Mucosa of descending colon (tissue), 3 donors: ENCODE data around the gene GZF1. TPM values are rescaled to one million over a fixed set of nuclear protein-coding genes. Genes with fewer than 3 reads are reported as not detected.
A peak's percentile ranks its signal among the peaks of the same experiment; 100 is the strongest.

Source experiments
- ATAC-seq: fragments of 200-7000 bp; cut with Tn5 transposase; one replicate; pipeline ENCODE4 v1.9.1; 2020; ENCODE audit warnings: mild to moderate bottlenecking, moderate library complexity
- DNase-seq, 3 donors: peaks; one replicate each; pipeline ENCODE4 v3.0.0-alpha.2; 2020
- H3K36me3 ChIP-seq: fragments of 200-600 bp; one replicate; pipeline ENCODE4 v1.8.0; 2021; ENCODE audit warnings: low read depth, mild to moderate bottlenecking
- H3K4me1 ChIP-seq: fragments of 200-600 bp; one replicate; pipeline ENCODE4 v1.8.0; 2021; ENCODE audit warnings: low read depth, mild to moderate bottlenecking
- H3K4me3 ChIP-seq: fragments of 200-600 bp; one replicate; pipeline ENCODE4 v1.8.0; 2021; ENCODE audit warnings: mild to moderate bottlenecking
- H3K9me3 ChIP-seq: fragments of 200-600 bp; one replicate; pipeline ENCODE4 v1.8.0; 2021; ENCODE audit warnings: mild to moderate bottlenecking
- intact Hi-C, 2 donors: fragments of 100-400 bp; cut with DNase I in 1 of 2; cut with micrococcal nuclease in 1 of 2; formaldehyde crosslinking; loops; one replicate each; pipeline versions ENCODE4 v1.11.0 to v1.11.1; 2022; cut with DNase I, micrococcal nuclease
- total RNA-seq, 3 donors: library from RNA; stranded (reverse); fragmentation: NEBNext Ultra II Directional in 2 of 3; extraction: Animal tissue kit (Norgen Biotek cat#: 25700) in 2 of 3; gene quantifications; one replicate each; pipeline versions ENCODE4 v1.2.1 to v1.2.4, GENCODE V29; 2021 to 2023
- TF ChIP-seq, protein P1 (sequence below): fragments of 200-600 bp; IDR thresholded peaks from one replicate; pipeline ENCODE4 v1.8.0; 2022; ENCODE audit warnings: antibody characterized with exemption, mild to moderate bottlenecking
- donor health status: DM: no; HTN: no; CAD: no; lungs with moderate emphysema.
- donor health status: DM: no; HTN: no; CAD: no.
- donor health status: DM: no; HTN: yes; CAD: no.

GZF1 gene
- total RNA-seq, 3 donors from 2014 or later = 5.8 to 16.2 (median 9.3) TPM

DNA sequence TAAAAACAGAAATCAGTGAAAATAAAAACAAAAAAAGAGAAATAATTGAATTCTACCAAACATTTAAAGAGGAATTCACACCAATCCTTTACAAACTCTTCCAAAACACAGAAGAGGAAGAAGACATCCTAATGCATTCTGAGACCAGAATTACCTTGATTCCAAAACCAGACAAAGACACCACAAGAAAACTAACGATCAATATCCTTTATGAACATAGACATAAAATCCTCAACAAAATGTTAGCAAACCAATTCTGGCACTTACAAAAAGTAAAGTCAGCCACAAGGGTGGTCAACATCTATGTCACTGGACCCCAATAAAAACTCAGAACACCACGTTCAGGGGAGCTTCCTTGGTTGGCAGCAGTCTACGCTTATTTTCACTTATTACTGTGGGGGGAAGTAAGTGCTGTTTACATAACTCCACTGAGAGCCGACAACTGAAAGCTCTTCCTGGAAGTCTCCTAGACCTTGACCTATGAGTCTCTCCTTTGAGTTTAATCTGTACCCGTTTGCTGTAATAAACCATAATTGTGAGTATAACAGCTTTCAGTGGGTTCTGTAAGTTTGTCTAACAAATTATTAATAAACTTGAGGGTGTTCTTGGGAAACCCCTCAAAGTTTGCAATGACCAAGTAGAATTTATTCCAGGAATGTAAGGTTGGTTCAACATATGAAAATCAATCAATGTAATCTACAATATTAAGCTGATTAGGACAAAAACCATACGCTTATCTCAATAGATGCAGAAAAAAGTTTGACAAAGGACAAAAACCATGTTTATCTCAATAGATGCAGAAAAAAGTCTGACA is 24.5 kb downstream of the GZF1 start:
- TF ChIP-seq, protein P1, sequence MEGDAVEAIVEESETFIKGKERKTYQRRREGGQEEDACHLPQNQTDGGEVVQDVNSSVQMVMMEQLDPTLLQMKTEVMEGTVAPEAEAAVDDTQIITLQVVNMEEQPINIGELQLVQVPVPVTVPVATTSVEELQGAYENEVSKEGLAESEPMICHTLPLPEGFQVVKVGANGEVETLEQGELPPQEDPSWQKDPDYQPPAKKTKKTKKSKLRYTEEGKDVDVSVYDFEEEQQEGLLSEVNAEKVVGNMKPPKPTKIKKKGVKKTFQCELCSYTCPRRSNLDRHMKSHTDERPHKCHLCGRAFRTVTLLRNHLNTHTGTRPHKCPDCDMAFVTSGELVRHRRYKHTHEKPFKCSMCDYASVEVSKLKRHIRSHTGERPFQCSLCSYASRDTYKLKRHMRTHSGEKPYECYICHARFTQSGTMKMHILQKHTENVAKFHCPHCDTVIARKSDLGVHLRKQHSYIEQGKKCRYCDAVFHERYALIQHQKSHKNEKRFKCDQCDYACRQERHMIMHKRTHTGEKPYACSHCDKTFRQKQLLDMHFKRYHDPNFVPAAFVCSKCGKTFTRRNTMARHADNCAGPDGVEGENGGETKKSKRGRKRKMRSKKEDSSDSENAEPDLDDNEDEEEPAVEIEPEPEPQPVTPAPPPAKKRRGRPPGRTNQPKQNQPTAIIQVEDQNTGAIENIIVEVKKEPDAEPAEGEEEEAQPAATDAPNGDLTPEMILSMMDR = no peak
- Histone ChIP-seq H3K4me1 (peaks cover 8% of the 10 kb centered on the region), H3K4me3 (no peak overlapping the region), H3K9me3 (no peaks in the 10 kb centered on the region), H3K36me3 (no peaks in the 10 kb centered on the region)
- DNase-seq (no peak), ATAC-seq (peak; percentile 96)
- intact Hi-C loops = no loop called here

DNA sequence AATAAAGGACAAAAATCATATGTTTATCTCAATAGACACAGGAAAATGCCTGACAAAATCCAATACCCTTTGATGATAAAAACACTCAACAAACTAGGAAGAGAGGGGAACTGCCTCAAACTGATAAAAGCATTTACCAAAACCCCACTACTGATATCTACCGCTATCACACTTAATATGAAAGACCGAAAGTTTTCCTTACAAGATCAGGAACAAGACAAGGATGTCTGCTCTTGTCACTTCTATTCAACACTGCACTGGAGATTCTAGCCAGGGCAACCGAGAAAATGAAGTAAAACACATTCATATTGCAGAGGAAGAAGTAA is 25.1 kb downstream of the GZF1 start:
- Histone ChIP-seq H3K36me3 (no peaks in the 10 kb centered on the region), H3K4me1 (peaks cover 8% of the 10 kb centered on the region), H3K9me3 (no peaks in the 10 kb centered on the region), H3K4me3 (no peak overlapping the region)
- DNase-seq = no peak
- TF ChIP-seq, protein P1 = no peak
- no peak for ATAC-seq
- intact Hi-C loops = no loop called here

DNA sequence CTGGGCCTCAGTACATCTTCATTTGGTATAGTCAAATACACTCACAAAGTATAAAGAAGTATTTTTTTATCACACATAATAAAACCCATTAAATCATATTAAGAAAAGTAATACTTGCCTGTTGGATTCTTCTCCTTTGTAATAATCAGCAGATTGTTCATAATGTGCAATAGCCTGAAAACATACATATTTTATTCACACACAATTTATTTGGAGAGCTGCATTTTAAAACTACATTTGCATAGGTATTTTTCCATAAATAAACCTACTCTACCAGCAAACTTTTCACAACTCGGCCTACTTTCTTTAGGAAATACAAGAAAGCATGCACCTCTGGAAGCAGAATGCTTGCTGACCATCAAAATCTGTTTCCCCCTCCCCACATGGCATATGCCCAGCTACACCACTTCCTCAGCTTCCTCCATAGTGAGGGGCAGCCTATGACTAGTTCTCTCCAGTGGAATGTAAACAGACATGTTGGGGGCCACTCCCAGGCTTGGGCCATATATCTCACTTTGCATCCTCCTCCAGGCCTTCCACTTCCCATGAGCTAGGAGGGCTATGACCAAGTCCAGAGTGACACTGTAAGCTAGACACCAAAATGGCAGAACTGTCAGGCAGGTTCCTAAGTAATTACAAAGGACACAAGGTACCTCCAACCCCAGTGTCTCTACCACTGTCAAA is 28.3 kb downstream of the GZF1 start:
- no peaks in the 10 kb centered on the region for H3K36me3 ChIP-seq
- intact Hi-C loops = no loop called here

DNA sequence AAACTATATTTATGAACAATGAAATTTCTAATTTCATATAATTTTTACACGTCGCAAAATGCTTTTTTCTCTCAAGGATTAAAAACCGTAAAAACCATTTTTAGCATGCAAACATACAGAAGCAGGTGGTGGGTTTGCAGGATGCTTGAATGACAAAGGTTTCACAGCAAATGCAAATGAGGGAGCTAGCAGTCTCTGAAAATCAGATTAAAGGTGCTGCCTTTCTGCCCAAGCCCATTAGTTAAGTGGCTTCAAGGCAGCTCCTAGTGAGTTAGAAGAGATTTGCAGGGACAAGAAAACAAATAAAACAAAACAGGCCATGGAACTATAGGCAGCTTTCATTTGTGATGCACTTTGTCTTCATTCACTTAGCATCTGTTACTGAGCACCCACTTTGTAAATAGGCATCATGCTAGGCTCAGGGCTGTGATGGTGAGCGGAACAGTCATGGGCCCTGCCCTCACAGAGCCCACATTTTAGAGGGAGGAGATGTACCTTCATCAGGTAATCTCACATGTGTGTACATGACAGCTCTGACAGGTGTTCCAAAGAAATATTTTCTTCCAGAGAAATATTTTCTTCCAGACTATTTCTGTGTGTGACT is 29.8 kb downstream of the GZF1 start:
- Histone ChIP-seq H3K4me3 (no peak overlapping the region), H3K36me3 (no peaks in the 10 kb centered on the region), H3K9me3 (no peaks in the 10 kb centered on the region), H3K4me1 (peaks cover under 1% of the 10 kb centered on the region)
- TF ChIP-seq, protein P1 = no peak
- no peak for DNase-seq
- intact Hi-C loops = no loop called here
- ATAC-seq = no peak

More for the DNA sequence above, 28.3 kb downstream of the GZF1 start:
- Histone ChIP-seq H3K4me3 (no peak overlapping the region), H3K4me1 (peaks cover 8% of the 10 kb centered on the region), H3K9me3 (no peaks in the 10 kb centered on the region)
- ATAC-seq (no peak), DNase-seq (no peak)
- TF ChIP-seq, protein P1 = no peak

DNA sequence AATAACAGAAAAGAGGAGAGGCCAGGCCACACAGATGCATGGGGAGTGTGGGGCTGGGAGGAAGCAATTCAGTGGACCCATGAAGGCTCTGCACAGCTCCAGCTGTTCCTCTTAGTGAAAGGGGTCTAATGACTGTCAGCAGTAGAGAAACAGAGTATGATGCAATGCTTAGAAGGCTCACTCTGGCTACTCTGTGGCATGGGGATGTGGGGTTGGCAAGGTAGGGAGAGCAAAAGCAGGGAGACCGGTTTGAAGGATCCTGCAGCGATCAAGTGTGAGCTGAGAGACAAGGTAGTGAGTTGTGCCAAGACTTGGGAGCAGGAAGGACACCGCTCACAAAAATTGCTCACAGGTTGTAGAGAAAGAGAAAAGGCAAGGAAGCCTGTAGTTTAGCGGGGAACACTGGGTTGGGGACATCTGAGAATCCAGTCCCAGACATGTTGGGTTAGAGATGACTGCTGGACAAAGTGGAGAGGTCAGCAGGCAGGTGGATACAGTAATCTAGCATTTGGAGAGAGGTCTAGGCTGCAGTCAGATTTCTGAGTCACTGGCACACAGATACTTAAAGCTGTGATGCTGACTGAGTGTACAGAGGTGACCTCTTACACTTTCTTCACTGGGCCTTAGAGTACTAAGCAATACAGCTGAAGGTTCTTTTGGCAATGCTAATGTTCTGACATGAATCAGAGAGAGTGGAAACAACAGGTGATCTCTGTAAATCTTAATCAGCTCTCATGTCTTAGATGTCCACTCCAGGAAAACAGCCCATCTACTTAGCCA is 32.2 kb downstream of the GZF1 start:
- no peak overlapping the region for H3K4me3 ChIP-seq
- TF ChIP-seq, protein P1 = no peak
- no peaks in the 10 kb centered on the region for H3K9me3 ChIP-seq
- DNase-seq (no peak), ATAC-seq (no peak)
- intact Hi-C loops = no loop called here
- H3K36me3 ChIP-seq = no peaks in the 10 kb centered on the region
- no peaks in the 10 kb centered on the region for H3K4me1 ChIP-seq
